Measurements from ENCODE around the gene SCUBE2. TPM values are rescaled to one million over a fixed set of nuclear protein-coding genes. Genes with fewer than 3 reads are reported as not detected.

SCUBE2 gene
- 10 to 100 TPM in 2 of 4 donors, 1 to 10 TPM in 2; 4.6 to 20.0 (median 10.9) TPM for total RNA-seq

- in situ Hi-C loops (cut with MboI; ENCODE audit: low pct_ligation_motif_present in 1 of 4, low pct_unique_long_range_greater_than_20kb in 1 of 4, low sequenced_read_pairs in 3 of 4) (no loop called here), intact Hi-C loops (cut with DNase I; ENCODE audit: low total_unique reads) (loop anchor here (5.0 kb wide), 1 partner anchor 74 kb away; no protein-coding TSS in a partner anchor)
- DNase-seq, result peak; percentile 32
- H3K27ac ChIP-seq, result peak within 1 kb of the TSS; percentile 45 to 59 (median 52)
- peak within 1 kb of the TSS; percentile 14 to 64 (median 55) for H3K4me3 ChIP-seq
- TF ChIP-seq POLR2A (IDR thresholded peaks at IDR 0.05) (no peak), POLR2AphosphoS5 (IDR thresholded peaks at IDR 0.05) (no peak)
- TF ChIP-seq, protein P1, sequence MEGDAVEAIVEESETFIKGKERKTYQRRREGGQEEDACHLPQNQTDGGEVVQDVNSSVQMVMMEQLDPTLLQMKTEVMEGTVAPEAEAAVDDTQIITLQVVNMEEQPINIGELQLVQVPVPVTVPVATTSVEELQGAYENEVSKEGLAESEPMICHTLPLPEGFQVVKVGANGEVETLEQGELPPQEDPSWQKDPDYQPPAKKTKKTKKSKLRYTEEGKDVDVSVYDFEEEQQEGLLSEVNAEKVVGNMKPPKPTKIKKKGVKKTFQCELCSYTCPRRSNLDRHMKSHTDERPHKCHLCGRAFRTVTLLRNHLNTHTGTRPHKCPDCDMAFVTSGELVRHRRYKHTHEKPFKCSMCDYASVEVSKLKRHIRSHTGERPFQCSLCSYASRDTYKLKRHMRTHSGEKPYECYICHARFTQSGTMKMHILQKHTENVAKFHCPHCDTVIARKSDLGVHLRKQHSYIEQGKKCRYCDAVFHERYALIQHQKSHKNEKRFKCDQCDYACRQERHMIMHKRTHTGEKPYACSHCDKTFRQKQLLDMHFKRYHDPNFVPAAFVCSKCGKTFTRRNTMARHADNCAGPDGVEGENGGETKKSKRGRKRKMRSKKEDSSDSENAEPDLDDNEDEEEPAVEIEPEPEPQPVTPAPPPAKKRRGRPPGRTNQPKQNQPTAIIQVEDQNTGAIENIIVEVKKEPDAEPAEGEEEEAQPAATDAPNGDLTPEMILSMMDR (IDR thresholded peaks at IDR 0.05), result no peak
- 13% methylated on average over 20 of the region's 113 CpGs; no CpG with 5 or more reads in 1 of the 2 donors for WGBS, 2 donors (ENCODE audit: low coverage in 1 of 2)
- no peaks in the 10 kb centered on the region for H3K36me3 ChIP-seq
- H3K4me1 ChIP-seq, result peaks cover 0 to 24% (median 13%) of the 10 kb centered on the region in 4 donors
- no peaks in the 10 kb centered on the region for H3K9me3 ChIP-seq
- H3K27me3 ChIP-seq, result peaks cover 9% of the 10 kb centered on the region
These were observed at the start of gene SCUBE2 for GRCh38 chr11:9091044-9091922. Gene SCUBE2 (minus strand): TSS chr11:9091599. CDS start chr11:9091528, 71 bp downstream.

DNA sequence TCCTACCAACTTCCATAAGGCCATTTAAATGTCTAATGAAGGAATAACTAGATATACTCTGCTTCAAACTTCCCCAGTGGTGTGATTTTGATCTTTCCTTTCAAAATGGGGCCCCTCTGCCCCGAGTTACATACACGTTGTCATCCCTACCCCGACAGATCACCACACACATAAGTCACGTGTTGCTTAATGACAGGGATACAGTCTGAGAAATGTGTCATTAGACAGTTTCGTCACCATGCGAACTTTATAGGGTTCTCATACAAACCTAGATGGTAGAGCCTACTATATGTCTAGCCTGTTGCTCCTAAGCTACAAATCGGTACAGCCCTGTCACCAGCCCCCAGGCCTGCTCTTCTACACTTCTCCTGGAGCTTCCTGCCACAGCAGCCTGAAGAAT lies 49.8 kb upstream of the SCUBE2 start:
- no peak for DNase-seq
- in situ Hi-C loops (cut with MboI; ENCODE audit: low pct_ligation_motif_present in 1 of 4, low pct_unique_long_range_greater_than_20kb in 1 of 4, low sequenced_read_pairs in 3 of 4) (loop anchor here in 1 of 4 donors (25.0 kb wide), 1 partner anchor 129 kb away; the partner anchor contains the start of gene NRIP3), intact Hi-C loops (cut with DNase I; ENCODE audit: low total_unique reads) (no loop called here)
- TF ChIP-seq POLR2A (IDR thresholded peaks at IDR 0.05), result no peak
- no peak for TF ChIP-seq POLR2AphosphoS5 (IDR thresholded peaks at IDR 0.05)
- TF ChIP-seq, protein P1 (IDR thresholded peaks at IDR 0.05), result no peak
- TF ChIP-seq EP300 (IDR thresholded peaks at IDR 0.05; ENCODE audit: low read depth), result no peak
- 86% methylated on average over 7 of the region's 7 CpGs; no CpG with 5 or more reads in 1 of the 2 donors for WGBS, 2 donors (ENCODE audit: low coverage in 1 of 2)
- Histone ChIP-seq H3K4me3 (no peak overlapping the region), H3K4me1 (peaks cover 0 to 24% (median 15%) of the 10 kb centered on the region in 4 donors), H3K36me3 (peaks cover 0 to 13% (median 0%) of the 10 kb centered on the region in 4 donors), H3K27ac (no peak overlapping the region), H3K27me3 (no peaks in the 10 kb centered on the region), H3K9me3 (no peaks in the 10 kb centered on the region)

GRCh38 chr11:9139628-9140357 lies 48.4 kb upstream of the SCUBE2 start:
- H3K36me3 ChIP-seq, result peaks cover 0 to 11% (median 0%) of the 10 kb centered on the region in 4 donors
- peaks cover 0 to 24% (median 15%) of the 10 kb centered on the region in 4 donors for H3K4me1 ChIP-seq
- H3K27ac ChIP-seq, result no peak overlapping the region
- TF ChIP-seq POLR2A (IDR thresholded peaks at IDR 0.05) (no peak), EP300 (IDR thresholded peaks at IDR 0.05; ENCODE audit: low read depth) (no peak), POLR2AphosphoS5 (IDR thresholded peaks at IDR 0.05) (no peak)
- TF ChIP-seq, protein P1 (IDR thresholded peaks at IDR 0.05), result no peak
- H3K9me3 ChIP-seq, result no peaks in the 10 kb centered on the region
- WGBS, 2 donors (ENCODE audit: low coverage in 1 of 2), result 80 to 87% methylated on average over 1 to 7 of the region's 7 CpGs
- no peak overlapping the region for H3K4me3 ChIP-seq
- no peaks in the 10 kb centered on the region for H3K27me3 ChIP-seq
- in situ Hi-C loops (cut with MboI; ENCODE audit: low pct_ligation_motif_present in 1 of 4, low pct_unique_long_range_greater_than_20kb in 1 of 4, low sequenced_read_pairs in 3 of 4), result loop anchor here in 3 of 4 donors (5.0 to 25.0 kb wide), 2 partner anchors 122 to 127 kb away; partner anchors contain the start of gene NRIP3 (in 1 of the 3)
- intact Hi-C loops (cut with DNase I; ENCODE audit: low total_unique reads), result loop anchor here (5.0 kb wide), 1 partner anchor 122 kb away; no protein-coding TSS in a partner anchor
- no peak for DNase-seq

All from transverse colon (tissue), 4 donors.